GM12865 (cell line): ENCODE results near the gene PRSS33.

ENCODE experiments used
- DNase-seq: peaks from one replicate; pipeline ENCODE4 v3.0.0; 2010; ENCODE audit warnings: low read depth
- H3K4me3 ChIP-seq: 2 replicates; pipeline ENCODE4 v1.5.1; 2011; ENCODE audit warnings: mild to moderate bottlenecking, low read depth, low read length, control low read depth
- CTCF ChIP-seq: IDR thresholded peaks from 2 replicates; pipeline ENCODE4 v1.5.1; 2011; ENCODE audit warnings: low read length, control low read depth, low read depth, inconsistent platforms; ENCODE audit not compliant: insufficient read depth; ENCODE audit errors: missing control alignments

The PRSS33 gene

DNA sequence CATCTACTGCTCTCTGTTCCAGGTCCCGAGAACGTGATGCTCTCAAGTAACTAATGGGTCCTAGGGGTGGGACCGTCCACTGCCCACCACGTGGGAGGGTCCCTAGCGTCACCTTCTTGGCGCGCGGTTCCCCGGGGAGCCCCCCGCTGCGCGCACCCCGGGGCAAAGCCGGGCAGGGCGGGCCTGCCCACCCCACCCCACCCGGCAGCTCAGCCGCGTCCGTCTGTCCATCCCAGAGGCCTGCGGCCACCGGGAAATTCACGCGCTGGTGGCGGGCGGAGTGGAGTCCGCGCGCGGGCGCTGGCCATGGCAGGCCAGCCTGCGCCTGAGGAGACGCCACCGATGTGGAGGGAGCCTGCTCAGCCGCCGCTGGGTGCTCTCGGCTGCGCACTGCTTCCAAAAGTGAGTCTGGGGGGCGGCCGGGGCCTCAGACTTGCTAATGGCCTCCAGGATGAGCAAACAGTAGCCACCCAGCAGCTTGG lies 11.4 kb upstream of the PRSS33 start:
- no peak for TF ChIP-seq CTCF
- DNase-seq, result no peak
- H3K4me3 ChIP-seq, result no peak overlapping the region

GRCh38 chr16:2795395-2796143 lies 8.2 kb upstream of the PRSS33 start:
- DNase-seq, result no peak
- no peak for TF ChIP-seq CTCF
- no peak overlapping the region for H3K4me3 ChIP-seq

DNA sequence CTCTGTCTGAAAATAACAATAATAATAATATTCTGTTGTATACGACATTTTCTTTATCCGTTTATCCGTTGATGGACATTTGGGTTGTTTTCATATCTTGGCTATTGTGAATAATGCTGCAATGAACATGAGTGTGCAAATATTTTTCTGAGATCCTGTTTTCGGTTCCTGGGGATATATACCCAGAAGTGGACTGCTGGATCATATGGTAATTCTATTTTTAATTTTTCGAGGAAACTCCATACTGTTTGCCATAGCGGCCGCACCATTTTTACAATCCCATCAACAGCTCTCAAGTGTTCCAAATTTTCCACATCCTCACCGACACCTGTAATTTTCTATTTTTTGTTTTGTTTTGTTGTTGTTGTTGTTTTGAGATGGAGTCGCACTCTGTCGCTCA lies 5.6 kb upstream of the PRSS33 start:
- no peak for TF ChIP-seq CTCF
- no peak for DNase-seq
- H3K4me3 ChIP-seq, result no peak overlapping the region

DNA sequence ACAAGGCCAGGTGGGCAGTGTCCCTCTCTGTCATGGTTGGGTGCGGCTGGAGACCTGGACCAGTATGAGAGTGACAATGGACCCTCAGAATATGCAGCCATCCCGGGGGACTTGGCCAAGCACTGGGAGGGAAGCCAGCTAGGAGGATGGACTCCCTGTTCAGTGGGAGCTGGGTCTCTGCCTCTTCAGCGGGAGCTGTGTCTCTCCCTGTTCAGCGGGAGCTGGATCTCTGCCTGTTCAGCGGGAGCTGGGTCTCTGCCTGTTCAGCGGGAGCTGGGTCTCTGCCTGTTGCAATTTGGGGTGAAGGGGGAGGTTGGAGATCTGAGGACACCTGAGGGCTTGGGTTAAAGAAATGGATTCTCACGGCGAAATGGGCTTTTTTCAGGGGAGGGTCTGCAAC lies 3.8 kb upstream of the PRSS33 start:
- TF ChIP-seq CTCF, result no peak
- DNase-seq, result no peak
- no peak overlapping the region for H3K4me3 ChIP-seq

GRCh38 chr16:2790631-2791030 lies 3.3 kb upstream of the PRSS33 start:
- TF ChIP-seq CTCF, result no peak
- DNase-seq, result no peak
- H3K4me3 ChIP-seq, result no peak overlapping the region

DNA sequence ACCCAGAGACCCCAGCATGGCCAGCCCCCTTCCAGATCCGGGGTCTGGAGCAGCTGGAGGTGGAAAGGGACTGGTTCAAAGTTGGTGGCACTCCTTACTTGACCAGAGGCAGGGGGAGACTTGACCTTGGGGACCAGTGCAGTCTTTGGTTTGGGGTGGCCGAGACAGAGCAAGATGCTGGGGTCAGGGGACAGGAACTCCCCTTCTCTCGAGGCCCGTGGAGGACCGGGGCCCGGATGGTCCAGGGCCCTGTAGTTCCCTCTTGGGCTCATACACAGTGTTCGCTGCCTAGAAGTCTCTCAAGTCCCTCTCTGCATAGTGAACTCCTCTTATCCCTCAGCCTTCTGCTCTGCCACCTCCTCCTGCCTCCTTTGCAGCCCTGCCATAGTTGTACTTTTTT lies 601 bp upstream of the PRSS33 start:
- TF ChIP-seq CTCF, result no peak
- H3K4me3 ChIP-seq, result no peak overlapping the region
- DNase-seq, result no peak

DNA sequence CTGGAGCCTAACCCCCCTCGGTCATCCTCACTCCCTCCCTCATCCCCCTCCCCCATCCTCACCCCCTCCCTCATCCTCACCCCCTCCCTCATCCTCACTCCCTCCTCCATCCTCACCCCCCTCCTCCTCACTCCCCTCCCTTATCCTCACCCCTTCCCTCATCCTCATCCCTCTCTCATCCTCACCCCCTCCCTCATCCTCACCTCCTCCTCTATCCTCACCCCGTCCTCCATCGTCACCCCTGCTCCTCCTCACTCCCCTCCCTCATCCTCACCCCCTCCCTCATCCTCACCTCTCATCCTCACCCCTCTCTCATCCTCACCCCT lies 571 bp downstream of the PRSS33 start:
- no peak for DNase-seq
- TF ChIP-seq CTCF, result no peak

More for the DNA sequence above, 571 bp downstream of the PRSS33 start:
- H3K4me3 ChIP-seq, result no peak overlapping the region
